HG03565 (cell line): ENCODE results near the gene ZNHIT2.

Experiments
- ATAC-seq: cut with Tn5 transposase; IDR thresholded peaks from one replicate; pipeline ENCODE4 v1.9.1; 2021; ENCODE audit warnings: mild to moderate bottlenecking, moderate library complexity; ENCODE audit not compliant: unreplicated experiment

Gene ZNHIT2

DNA sequence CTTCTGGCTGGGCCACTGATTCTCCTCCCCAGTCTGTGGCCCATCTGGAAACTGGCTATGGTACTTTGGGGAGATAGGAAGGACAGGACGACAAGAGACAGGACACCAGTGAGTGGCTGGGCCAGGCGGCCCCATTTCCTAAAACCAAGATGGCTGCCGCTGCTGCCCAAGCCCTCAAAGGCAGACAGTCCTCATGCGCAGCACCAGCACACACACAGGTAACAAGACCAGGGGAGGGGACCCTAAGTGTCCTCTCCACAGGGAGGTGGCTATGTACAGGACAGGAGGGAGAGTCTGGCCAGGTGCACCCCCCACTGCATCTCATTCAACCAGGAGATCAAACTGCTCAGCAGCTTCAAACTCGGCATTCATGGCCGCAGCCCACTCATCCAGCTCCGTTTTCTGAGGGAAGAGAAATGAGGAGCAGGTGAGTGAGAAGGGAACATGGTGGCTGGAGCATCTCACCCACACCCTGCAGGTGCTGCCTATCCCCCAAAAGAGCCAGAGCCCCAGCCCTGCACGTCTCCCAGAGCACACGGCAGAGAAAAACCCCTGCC is 38.6 kb downstream of the ZNHIT2 start:
- no peak for ATAC-seq

DNA sequence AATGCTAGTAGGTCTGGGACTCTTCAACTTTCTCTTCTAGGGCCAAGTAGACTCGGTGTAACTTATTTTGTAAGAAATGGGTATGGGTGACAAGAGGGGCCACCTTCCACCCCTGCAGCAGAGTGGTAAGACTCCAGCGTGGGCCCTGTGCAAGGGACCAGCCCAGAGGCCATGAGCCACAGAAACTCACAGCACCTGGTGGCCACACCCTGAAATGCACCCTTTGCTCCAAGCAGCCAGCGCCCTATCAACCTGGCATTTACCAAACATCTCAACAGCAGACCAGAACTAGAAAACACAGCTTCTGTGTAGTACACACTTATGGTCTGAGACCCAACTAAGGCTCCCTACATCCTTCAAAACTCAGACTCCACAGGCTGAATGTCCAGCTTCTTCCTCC is 39.4 kb downstream of the ZNHIT2 start:
- ATAC-seq = no peak

DNA sequence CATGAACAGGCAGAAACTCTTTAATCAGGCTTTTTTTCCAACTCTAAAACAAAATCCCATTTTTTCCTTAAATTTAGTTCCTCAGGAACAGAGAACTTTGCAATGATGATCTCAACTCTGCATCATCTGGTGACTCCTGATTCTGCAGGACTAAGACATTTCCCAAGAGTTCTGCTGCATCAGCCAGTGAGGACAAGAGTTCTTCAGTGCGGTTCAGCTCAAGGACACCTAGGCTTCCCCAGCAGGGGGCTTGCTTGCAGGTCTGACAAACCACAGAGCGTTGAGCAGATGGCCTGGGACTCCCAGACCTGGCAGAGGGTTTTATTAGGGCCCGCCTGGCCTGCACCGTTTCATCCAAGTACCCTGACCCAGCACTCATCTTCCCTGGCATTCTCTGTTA is 40.0 kb downstream of the ZNHIT2 start:
- no peak for ATAC-seq

DNA sequence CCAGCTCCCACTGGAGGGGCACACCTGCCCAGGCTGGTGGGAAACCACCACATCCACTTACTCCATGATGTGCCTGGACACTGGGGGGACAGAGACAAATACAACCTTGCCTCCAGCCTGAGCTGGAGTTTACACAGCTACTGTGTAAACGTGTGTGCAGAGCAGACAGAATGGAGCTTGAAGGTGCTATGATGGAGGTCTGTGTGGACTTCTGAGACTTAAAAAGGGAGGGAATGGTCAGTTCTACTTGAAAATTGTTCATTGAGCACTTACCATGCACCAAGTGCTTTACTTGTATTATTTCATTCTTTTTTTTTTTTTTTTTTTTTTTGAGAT is 44.9 kb downstream of the ZNHIT2 start:
- no peak for ATAC-seq

DNA sequence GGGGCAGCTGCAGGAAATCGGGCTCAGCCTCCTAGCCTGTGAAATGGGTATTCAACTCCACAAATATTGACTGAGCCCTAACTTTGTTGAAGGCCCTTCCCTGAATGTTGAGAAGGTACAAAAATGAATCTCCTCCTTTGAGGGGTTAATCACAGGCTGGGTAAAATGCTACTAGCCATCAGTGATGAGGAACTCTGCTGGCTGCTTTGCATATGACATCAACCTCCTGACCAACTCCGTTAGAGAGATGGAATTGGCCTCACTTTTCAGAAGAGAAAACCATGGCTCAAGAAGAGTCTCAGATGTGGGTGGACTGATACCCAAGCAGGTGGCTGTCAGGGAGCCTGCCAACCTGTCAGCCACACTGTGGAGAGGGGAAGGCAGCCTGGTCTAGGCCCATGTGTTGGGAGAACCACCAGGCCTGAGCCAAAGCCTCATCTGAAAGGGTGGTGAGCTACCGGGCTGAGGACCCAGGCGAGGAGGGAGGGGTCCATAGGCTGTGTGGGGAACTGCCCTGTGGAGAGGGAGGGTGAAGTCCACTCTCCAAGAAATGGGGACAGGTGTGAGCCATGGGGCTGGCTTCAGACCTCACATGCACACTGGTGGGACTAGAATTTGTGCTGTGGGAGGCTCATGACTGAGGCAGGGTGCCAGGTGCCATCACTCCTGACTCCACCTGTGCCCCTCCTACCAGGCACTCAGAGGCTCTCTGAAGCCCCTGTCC is 45.4 kb downstream of the ZNHIT2 start:
- no peak for ATAC-seq

DNA sequence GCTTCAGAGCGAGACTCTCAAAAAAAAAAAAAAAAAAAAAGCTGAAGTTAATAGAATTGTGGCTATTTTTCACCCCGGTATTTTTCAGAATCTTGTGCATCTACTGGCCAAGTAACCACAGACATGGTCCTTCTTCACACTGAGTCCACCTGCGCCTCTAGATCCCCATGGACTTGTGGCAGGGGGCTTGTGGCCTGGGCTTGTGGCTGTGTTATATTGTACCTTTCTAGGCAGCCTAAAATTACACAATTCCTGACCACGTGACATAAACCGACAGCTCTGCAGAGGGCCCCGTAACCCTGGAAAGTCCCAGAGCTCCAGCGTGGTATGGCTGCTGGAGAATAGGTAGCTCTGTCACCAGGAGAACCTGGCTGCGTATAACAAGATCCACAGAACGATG is 48.3 kb downstream of the ZNHIT2 start:
- no peak for ATAC-seq

DNA sequence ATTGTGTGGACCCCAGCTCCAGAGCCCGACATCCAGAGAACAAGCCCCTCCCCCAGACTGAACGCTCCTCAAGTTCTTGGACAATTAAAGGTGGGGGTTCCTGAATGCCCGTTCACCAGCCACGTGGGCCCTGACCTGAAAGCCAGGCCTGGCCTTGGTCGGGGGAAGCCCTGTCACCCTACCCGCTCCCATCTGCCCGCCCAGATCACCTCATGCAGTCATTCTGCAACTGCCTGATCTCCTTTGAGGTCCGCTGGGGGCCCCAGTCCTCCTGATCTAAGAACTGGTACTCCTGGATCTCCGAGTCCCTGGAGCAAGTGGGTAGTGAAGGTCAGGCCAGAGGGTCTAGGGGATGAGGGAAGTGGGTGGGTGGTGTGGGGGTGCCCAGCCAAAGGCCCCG is 50.1 kb downstream of the ZNHIT2 start:
- ATAC-seq = no peak

DNA sequence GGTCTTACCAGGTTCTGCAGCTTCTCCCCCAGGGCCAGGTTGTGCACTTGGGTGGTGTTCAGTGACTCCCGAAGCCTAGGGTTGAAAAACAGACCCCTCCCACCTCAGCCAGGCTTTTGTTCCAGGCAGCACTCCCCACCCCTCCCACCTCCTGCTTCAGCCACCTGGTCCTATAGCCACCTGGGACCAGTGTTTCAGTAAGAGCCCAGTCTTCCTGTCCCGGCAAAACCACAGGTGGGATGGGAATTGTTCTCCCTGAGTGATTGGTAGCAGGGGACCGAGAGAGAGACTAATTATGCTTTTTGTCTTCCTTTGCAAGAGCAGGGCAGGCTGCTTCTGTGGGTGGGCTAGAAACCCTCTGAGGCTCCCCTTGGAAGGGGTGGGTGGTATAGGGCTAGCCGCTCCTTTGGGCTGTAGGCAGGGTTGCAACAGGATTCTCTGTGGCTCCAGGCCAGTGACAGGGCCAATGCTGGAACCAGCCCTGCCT is 50.7 kb downstream of the ZNHIT2 start:
- ATAC-seq = no peak
